Loucy (cell line): ENCODE results near the gene SCMH1.

Experiments used
- H2AFZ ChIP-seq: fragments of 200-600 bp; sonication (generic); 2 replicates; pipeline ENCODE4 v1.6.0; 2016; ENCODE audit warnings: antibody characterized with exemption, mild to moderate bottlenecking, low read length, moderate library complexity
- H3F3A ChIP-seq: fragments of 200-600 bp; 2 replicates; pipeline ENCODE4 v1.6.0; 2016; ENCODE audit warnings: antibody characterized with exemption, low read depth, mild to moderate bottlenecking
- H3K27me3 ChIP-seq: fragments of 200-600 bp; sonication (generic); 2 replicates; pipeline ENCODE4 v1.6.1; 2014; ENCODE audit warnings: low read length, mild to moderate bottlenecking; ENCODE audit not compliant: insufficient read depth, poor library complexity, severe bottlenecking
- H3K36me3 ChIP-seq: fragments of 200-600 bp; sonication (generic); 2 replicates; pipeline ENCODE4 v1.6.1; 2016; ENCODE audit warnings: low read length; ENCODE audit not compliant: insufficient read depth
- H3K4me1 ChIP-seq: fragments of 200-600 bp; sonication (generic); 2 replicates; pipeline ENCODE4 v1.5.1; 2014; ENCODE audit warnings: low read length, mild to moderate bottlenecking; ENCODE audit not compliant: insufficient read depth, poor library complexity, severe bottlenecking
- H3K4me2 ChIP-seq: fragments of 200-600 bp; sonication (generic); 2 replicates; pipeline ENCODE4 v1.6.0; 2014; ENCODE audit warnings: antibody characterized with exemption, low read length, low read depth, mild to moderate bottlenecking; ENCODE audit not compliant: poor library complexity, severe bottlenecking
- H3K4me3 ChIP-seq: fragments of 200-600 bp; sonication (generic); 2 replicates; pipeline ENCODE4 v1.5.1; 2014; ENCODE audit warnings: low read length, mild to moderate bottlenecking, mixed read lengths; ENCODE audit not compliant: poor library complexity, severe bottlenecking
- H3K79me2 ChIP-seq: fragments of 200-600 bp; sonication (generic); 2 replicates; pipeline ENCODE4 v1.6.1; 2014; ENCODE audit warnings: low read length; ENCODE audit not compliant: insufficient read depth
- H3K9ac ChIP-seq: fragments of 200-600 bp; sonication (generic); 2 replicates; pipeline ENCODE4 v1.6.0; 2014; ENCODE audit warnings: mild to moderate bottlenecking, low read depth, low read length, moderate library complexity; ENCODE audit not compliant: poor library complexity, severe bottlenecking
- H3K9me2 ChIP-seq: fragments of 200-600 bp; sonication (generic); replicated peaks from 2 replicates; pipeline ENCODE4 v1.6.1; 2016; ENCODE audit warnings: low read depth, low read length, mixed read lengths
- H3K9me3 ChIP-seq: fragments of 200-600 bp; sonication (generic); 2 replicates; pipeline ENCODE4 v1.6.1; 2014; ENCODE audit warnings: mild to moderate bottlenecking, antibody characterized with exemption, low read length, low read depth; ENCODE audit not compliant: insufficient read depth
- H4K20me1 ChIP-seq: fragments of 200-600 bp; sonication (generic); 2 replicates; pipeline ENCODE4 v1.6.0; 2014; ENCODE audit warnings: antibody characterized with exemption, low read length, mild to moderate bottlenecking; ENCODE audit not compliant: insufficient read depth, poor library complexity, severe bottlenecking
- EZH2phosphoT487 ChIP-seq: fragments of 200-600 bp; IDR thresholded peaks from 2 replicates; pipeline ENCODE4 v1.6.1; 2018; ENCODE audit warnings: antibody characterized with exemption, mild to moderate bottlenecking, moderate library complexity, borderline replicate concordance
- TF ChIP-seq, protein P1 (sequence below): fragments of 200-600 bp; sonication (generic); conservative IDR thresholded peaks from 2 replicates; pipeline ENCODE4 v1.5.1; 2014; ENCODE audit warnings: mild to moderate bottlenecking, antibody characterized with exemption, low read length

Gene SCMH1

DNA sequence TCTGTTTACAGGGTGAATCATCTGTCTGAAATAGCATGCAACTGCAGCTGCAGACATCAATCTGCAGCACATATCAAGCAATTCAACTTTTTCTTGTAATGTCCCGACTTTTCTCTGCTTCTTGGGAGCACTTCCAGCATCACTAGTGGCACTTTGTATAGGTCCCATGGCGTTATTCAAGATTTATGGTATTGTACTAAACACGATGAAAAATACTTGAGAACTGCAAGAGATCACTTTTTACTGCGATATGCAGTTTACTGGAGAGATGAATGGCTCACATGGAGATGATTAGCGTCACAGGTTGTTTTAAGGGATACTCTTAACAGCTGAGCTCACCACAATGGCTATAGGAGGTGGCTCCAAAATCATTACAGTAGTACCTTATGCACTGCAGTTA, 7.2 kb upstream of the SCMH1 start:
- Histone ChIP-seq H3K9ac (no peak overlapping the region), H4K20me1 (no peaks in the 10 kb centered on the region), H3K27me3 (no peaks in the 10 kb centered on the region), H3K4me3 (no peak overlapping the region), H3K4me1 (peaks cover 25% of the 10 kb centered on the region), H3K9me3 (peaks cover 3% of the 10 kb centered on the region; the same call in 1 of the 2 replicates), H3K36me3 (no peaks in the 10 kb centered on the region), H3K79me2 (peaks cover 5% of the 10 kb centered on the region; the same call in 1 of the 2 replicates), H3K9me2 (no peaks in the 10 kb centered on the region), H2AFZ (no peak overlapping the region), H3F3A (0 out of 2 replicates have a peak, but pooled peaks cover 6% of the 10 kb centered on the region), H3K4me2 (no peak overlapping the region)
- TF ChIP-seq EZH2phosphoT487 = no peak
- TF ChIP-seq, protein P1, sequence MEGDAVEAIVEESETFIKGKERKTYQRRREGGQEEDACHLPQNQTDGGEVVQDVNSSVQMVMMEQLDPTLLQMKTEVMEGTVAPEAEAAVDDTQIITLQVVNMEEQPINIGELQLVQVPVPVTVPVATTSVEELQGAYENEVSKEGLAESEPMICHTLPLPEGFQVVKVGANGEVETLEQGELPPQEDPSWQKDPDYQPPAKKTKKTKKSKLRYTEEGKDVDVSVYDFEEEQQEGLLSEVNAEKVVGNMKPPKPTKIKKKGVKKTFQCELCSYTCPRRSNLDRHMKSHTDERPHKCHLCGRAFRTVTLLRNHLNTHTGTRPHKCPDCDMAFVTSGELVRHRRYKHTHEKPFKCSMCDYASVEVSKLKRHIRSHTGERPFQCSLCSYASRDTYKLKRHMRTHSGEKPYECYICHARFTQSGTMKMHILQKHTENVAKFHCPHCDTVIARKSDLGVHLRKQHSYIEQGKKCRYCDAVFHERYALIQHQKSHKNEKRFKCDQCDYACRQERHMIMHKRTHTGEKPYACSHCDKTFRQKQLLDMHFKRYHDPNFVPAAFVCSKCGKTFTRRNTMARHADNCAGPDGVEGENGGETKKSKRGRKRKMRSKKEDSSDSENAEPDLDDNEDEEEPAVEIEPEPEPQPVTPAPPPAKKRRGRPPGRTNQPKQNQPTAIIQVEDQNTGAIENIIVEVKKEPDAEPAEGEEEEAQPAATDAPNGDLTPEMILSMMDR = no peak

DNA sequence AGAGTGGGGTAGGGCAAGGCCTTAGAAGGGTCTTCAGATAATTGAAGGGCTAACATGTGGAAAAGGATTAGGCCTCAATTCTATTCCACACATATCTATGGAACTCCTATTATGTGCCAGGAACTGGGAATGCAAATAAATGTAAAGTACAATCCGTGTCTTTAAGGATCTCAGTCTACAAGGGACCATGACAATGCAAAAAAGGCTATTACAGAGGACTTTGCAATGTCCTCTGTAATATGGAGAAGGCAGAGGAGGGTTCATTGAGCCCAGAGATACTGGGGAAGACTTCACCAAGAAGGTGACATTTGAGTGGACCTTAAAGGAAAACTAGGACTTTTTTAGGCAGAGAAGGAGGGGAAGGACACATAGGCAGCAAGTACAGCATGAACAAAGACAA, 4.5 kb upstream of the SCMH1 start:
- no peaks in the 10 kb centered on the region for H3K27me3 ChIP-seq
- H3F3A ChIP-seq = 0 out of 2 replicates have a peak, but pooled peaks cover 6% of the 10 kb centered on the region
- no peak overlapping the region for H2AFZ ChIP-seq
- no peak overlapping the region for H3K4me3 ChIP-seq
- TF ChIP-seq, protein P1 = no peak
- TF ChIP-seq EZH2phosphoT487 = no peak
- H3K4me2 ChIP-seq = peak overlapping the region; percentile 58
- peaks cover 43% of the 10 kb centered on the region for H3K4me1 ChIP-seq
- H3K36me3 ChIP-seq = no peaks in the 10 kb centered on the region
- no peaks in the 10 kb centered on the region for H3K9me3 ChIP-seq
- H3K9me2 ChIP-seq = no peaks in the 10 kb centered on the region
- H4K20me1 ChIP-seq = no peaks in the 10 kb centered on the region
- H3K9ac ChIP-seq = peak overlapping the region; percentile 21
- peaks cover 25% of the 10 kb centered on the region for H3K79me2 ChIP-seq

DNA sequence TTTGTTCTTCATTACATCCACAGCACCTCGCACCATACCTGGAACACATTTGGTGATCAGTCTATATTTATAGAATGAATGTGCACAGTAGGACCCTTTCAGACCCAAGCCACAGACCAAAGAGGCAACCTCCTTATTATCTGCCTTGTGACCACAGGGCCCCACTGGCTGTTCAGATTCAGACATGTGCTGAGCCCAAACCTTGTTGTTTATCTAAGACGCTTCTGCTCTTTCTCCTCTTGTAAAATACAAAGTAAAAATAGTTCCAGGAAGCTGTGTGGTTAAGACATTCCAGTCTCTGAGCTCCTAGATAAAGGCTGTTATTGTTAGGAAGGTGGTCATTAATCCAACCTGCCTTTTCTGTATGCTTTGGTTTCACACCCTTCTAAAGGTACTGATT, 3.6 kb upstream of the SCMH1 start:
- Histone ChIP-seq H3K27me3 (no peaks in the 10 kb centered on the region), H3K9me2 (no peaks in the 10 kb centered on the region), H3K36me3 (no peaks in the 10 kb centered on the region), H3K79me2 (peaks cover 30% of the 10 kb centered on the region), H3K4me3 (peak overlapping the region; percentile 22), H3K9ac (peak overlapping the region; percentile 24), H4K20me1 (no peaks in the 10 kb centered on the region), H3F3A (peaks cover 10% of the 10 kb centered on the region), H3K4me2 (peak overlapping the region; percentile 58), H2AFZ (no peak overlapping the region), H3K4me1 (peaks cover 48% of the 10 kb centered on the region), H3K9me3 (no peaks in the 10 kb centered on the region)
- TF ChIP-seq, protein P1 = no peak
- TF ChIP-seq EZH2phosphoT487 = no peak
